BLaER1 treated with 17β-estradiol and CSF1 and Interleukin-3, amounts not matched to agents 10 nM and 100 nM (cell line): Measurements from ENCODE around the gene ARSG.
"Not testable (repeated sequence)": the region's sequence is repeated elsewhere in the genome, so short reads cannot be mapped to it uniquely, and the experiment has no call there.

ENCODE experiments used
- H3K27ac ChIP-seq, 11 experiments: shearing (Covaris generic); formaldehyde crosslinking; 2 replicates each; pipeline ENCODE4 v1.8.1; 2022
- H3K27me3 ChIP-seq, 11 experiments: shearing (Covaris generic); formaldehyde crosslinking; 2 replicates each; pipeline ENCODE4 v1.8.1; 2022
- H3K36me3 ChIP-seq, 11 experiments: shearing (Covaris generic); formaldehyde crosslinking; 2 replicates each; pipeline ENCODE4 v1.8.1; 2022
- H3K4me1 ChIP-seq, 10 experiments: shearing (Covaris generic); formaldehyde crosslinking; 2 replicates each; pipeline ENCODE4 v1.8.1; 2022
- H3K4me2 ChIP-seq, 11 experiments: shearing (Covaris generic); formaldehyde crosslinking; 2 replicates each; pipeline ENCODE4 v1.8.1; 2022
- H3K4me3 ChIP-seq, 10 experiments: shearing (Covaris generic); formaldehyde crosslinking; 2 replicates each; pipeline ENCODE4 v1.8.1; 2022
- H3K9ac ChIP-seq, 11 experiments: shearing (Covaris generic); formaldehyde crosslinking; 2 replicates each; pipeline ENCODE4 v1.8.1; 2022
- H3K9me3 ChIP-seq, 11 experiments: shearing (Covaris generic); formaldehyde crosslinking; replicated peaks in 1 of 11; 2 replicates each; pipeline ENCODE4 v1.8.1; 2022
- H4K20me1 ChIP-seq, 11 experiments: shearing (Covaris generic); formaldehyde crosslinking; 2 replicates each; pipeline ENCODE4 v1.8.1; 2022
- Cebpa-rat ChIP-seq, 11 experiments: shearing (Covaris generic); IDR thresholded peaks; 2 replicates each; pipeline ENCODE4 v1.8.1; 2022

Gene ARSG

DNA sequence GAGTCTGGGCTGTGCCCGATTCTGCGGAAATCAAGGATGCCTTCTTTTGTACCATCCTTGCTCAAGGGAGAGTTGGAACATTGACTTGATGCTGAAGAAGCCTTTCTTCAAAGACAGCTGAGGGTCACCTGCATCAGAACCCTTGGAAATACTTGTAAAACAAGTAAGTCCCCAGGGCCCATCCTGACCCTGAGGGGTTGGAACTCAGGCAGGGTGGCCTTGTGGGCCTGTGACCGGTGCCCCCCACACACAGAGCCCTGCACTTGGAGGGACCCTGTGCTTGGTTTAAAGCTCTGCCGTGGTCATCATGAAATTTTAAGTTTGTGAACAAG, 109.1 kb downstream of the ARSG start:
- no peaks in the 10 kb centered on the region for H4K20me1 ChIP-seq
- peak overlapping the region in 10 of 11 experiments; percentile 5 to 82 (median 49); a peak in 13 of 22 replicates for H3K9ac ChIP-seq
- H3K4me2 ChIP-seq, result peak overlapping the region; percentile 63 to 95 (median 83)
- no peak for TF ChIP-seq Cebpa-rat (IDR thresholded peaks at IDR 0.05)
- H3K9me3 ChIP-seq, result peaks cover 7 to 24% (median 15%) of the 10 kb centered on the region in 11 experiments
- no peak overlapping the region for H3K4me3 ChIP-seq
- H3K36me3 ChIP-seq, result peaks cover 0 to 1% (median under 1%) of the 10 kb centered on the region in 11 experiments; a peak in 1 of 22 replicates
- peaks cover 26 to 61% (median 54%) of the 10 kb centered on the region in 10 experiments for H3K4me1 ChIP-seq
- H3K27me3 ChIP-seq, result no peaks in the 10 kb centered on the region
- peak overlapping the region in 7 of 11 experiments; percentile 29 to 93 (median 81); a peak in 13 of 22 replicates for H3K27ac ChIP-seq

- Histone ChIP-seq H4K20me1 (no peaks in the 10 kb centered on the region), H3K36me3 (no peaks in the 10 kb centered on the region), H3K27me3 (no peaks in the 10 kb centered on the region), H3K9me3 (peaks cover 8 to 24% (median 19%) of the 10 kb centered on the region in 11 experiments; a peak in 17 of 22 replicates), H3K4me2 (peak overlapping the region in 8 of 11 experiments; percentile 63 to 91 (median 84); a peak in 10 of 22 replicates), H3K27ac (peak overlapping the region in 4 of 11 experiments; percentile 81 to 93 (median 86); a peak in 5 of 22 replicates), H3K4me1 (peaks cover 26 to 58% (median 52%) of the 10 kb centered on the region in 10 experiments), H3K9ac (0 out of 22 replicates have a peak overlapping the region, but pooled peaks of 2 of the 11 experiments have one; percentile 75 to 82), H3K4me3 (no peak overlapping the region)
- TF ChIP-seq Cebpa-rat (IDR thresholded peaks at IDR 0.05), result no peak
Observed at GRCh38 chr17:68401288-68401687, 110.0 kb downstream of the ARSG start.

- no peaks in the 10 kb centered on the region for H3K27me3 ChIP-seq
- peaks cover 29 to 39% (median 34%) of the 10 kb centered on the region in 10 experiments for H3K4me1 ChIP-seq
- 0 out of 22 replicates have a peak overlapping the region, but pooled peaks of 1 of the 11 experiments have one; percentile 22 for H3K9ac ChIP-seq
- H3K4me3 ChIP-seq, result no peak overlapping the region
- no peaks in the 10 kb centered on the region for H4K20me1 ChIP-seq
- no peak overlapping the region; a peak in 2 of 22 replicates for H3K27ac ChIP-seq
- TF ChIP-seq Cebpa-rat (IDR thresholded peaks at IDR 0.05), result no peak
- peaks cover 19 to 38% (median 29%) of the 10 kb centered on the region in 11 experiments; a peak in 18 of 22 replicates for H3K9me3 ChIP-seq
- H3K4me2 ChIP-seq, result peak overlapping the region in 4 of 11 experiments; percentile 22 to 40 (median 30); a peak in 6 of 22 replicates
- no peaks in the 10 kb centered on the region for H3K36me3 ChIP-seq
Observed at GRCh38 chr17:68403122-68403521, 111.8 kb downstream of the ARSG start.

- H3K4me3 ChIP-seq, H3K9ac ChIP-seq, H3K4me2 ChIP-seq, H3K27me3 ChIP-seq, H4K20me1 ChIP-seq, H3K36me3 ChIP-seq, H3K27ac ChIP-seq: not testable (repeated sequence)
- Histone ChIP-seq H3K9me3 (peaks cover 19 to 38% (median 29%) of the 10 kb centered on the region in 11 experiments; a peak in 18 of 22 replicates), H3K4me1 (peaks cover 22 to 32% (median 26%) of the 10 kb centered on the region in 10 experiments)
Observed at GRCh38 chr17:68403837-68404236, 112.5 kb downstream of the ARSG start.

- H3K4me3 ChIP-seq, H4K20me1 ChIP-seq: not testable (repeated sequence)
Observed at GRCh38 chr17:68407656-68408055, 116.4 kb downstream of the ARSG start.

GRCh38 chr17:68413597-68414560, 122.6 kb downstream of the ARSG start:
- not testable (repeated sequence) for H3K4me1 ChIP-seq, H3K27me3 ChIP-seq, H4K20me1 ChIP-seq
- Histone ChIP-seq H3K4me3 (peak overlapping the region; percentile 40 to 63 (median 52)), H3K36me3 (peaks cover 0 to 18% (median 3%) of the 10 kb centered on the region in 11 experiments; a peak in 3 of 22 replicates), H3K4me2 (peak overlapping the region; percentile 35 to 66 (median 56)), H3K9me3 (peaks cover 17 to 42% (median 22%) of the 10 kb centered on the region in 11 experiments; a peak in 21 of 22 replicates), H3K9ac (peak overlapping the region in 9 of 11 experiments; percentile 27 to 62 (median 53); a peak in 11 of 22 replicates), H3K27ac (peak overlapping the region in 6 of 11 experiments; percentile 30 to 57 (median 44); a peak in 7 of 22 replicates)

More at GRCh38 chr17:68407656-68408055, 116.4 kb downstream of the ARSG start:
- H3K36me3 ChIP-seq, H3K4me1 ChIP-seq, H3K9ac ChIP-seq, H3K27me3 ChIP-seq, H3K27ac ChIP-seq: not testable (repeated sequence)
- Histone ChIP-seq H3K9me3 (peaks cover 19 to 38% (median 29%) of the 10 kb centered on the region in 11 experiments; a peak in 18 of 22 replicates), H3K4me2 (0 out of 22 replicates have a peak overlapping the region, but pooled peaks of 1 of the 11 experiments have one; percentile 18)

GRCh38 chr17:68414901-68415300, 123.6 kb downstream of the ARSG start:
- H3K4me1 ChIP-seq, H3K4me2 ChIP-seq, H3K4me3 ChIP-seq, H4K20me1 ChIP-seq, H3K27ac ChIP-seq, H3K9ac ChIP-seq, H3K27me3 ChIP-seq: not testable (repeated sequence)
- peaks cover 17 to 42% (median 22%) of the 10 kb centered on the region in 11 experiments; a peak in 21 of 22 replicates for H3K9me3 ChIP-seq
- peaks cover 0 to 28% (median 5%) of the 10 kb centered on the region in 11 experiments; a peak in 12 of 22 replicates for H3K36me3 ChIP-seq

DNA sequence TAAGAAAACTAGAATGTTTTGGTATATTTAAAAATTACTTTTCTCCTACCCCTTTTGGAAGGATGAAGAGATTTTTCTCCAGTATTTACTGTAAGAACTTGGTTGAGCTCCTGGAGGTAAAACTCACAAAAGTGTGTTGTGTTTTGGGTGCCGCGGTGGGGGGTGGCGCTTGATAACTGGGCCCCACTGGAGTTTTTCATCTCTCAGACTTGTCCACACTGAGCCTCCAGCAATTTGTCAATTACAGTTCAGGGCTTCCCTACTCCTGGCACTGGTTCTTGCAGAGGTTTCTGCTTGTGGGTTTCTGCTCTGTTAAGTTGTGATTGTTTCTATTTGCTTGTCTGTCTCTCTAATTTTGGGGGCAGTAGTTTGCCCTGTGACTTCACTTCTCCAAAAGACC, 126.0 kb downstream of the ARSG start:
- H3K4me3 ChIP-seq, result no peak overlapping the region
- no peaks in the 10 kb centered on the region for H4K20me1 ChIP-seq
- H3K27me3 ChIP-seq, result no peaks in the 10 kb centered on the region
- TF ChIP-seq Cebpa-rat (IDR thresholded peaks at IDR 0.05), result no peak
- H3K36me3 ChIP-seq, result peaks cover 0 to 50% (median 16%) of the 10 kb centered on the region in 11 experiments; a peak in 12 of 22 replicates
- no peak overlapping the region for H3K27ac ChIP-seq
- no peaks in the 10 kb centered on the region for H3K4me1 ChIP-seq
- H3K4me2 ChIP-seq, result no peak overlapping the region
- peaks cover 17 to 42% (median 22%) of the 10 kb centered on the region in 11 experiments; a peak in 21 of 22 replicates for H3K9me3 ChIP-seq
- H3K9ac ChIP-seq, result no peak overlapping the region

DNA sequence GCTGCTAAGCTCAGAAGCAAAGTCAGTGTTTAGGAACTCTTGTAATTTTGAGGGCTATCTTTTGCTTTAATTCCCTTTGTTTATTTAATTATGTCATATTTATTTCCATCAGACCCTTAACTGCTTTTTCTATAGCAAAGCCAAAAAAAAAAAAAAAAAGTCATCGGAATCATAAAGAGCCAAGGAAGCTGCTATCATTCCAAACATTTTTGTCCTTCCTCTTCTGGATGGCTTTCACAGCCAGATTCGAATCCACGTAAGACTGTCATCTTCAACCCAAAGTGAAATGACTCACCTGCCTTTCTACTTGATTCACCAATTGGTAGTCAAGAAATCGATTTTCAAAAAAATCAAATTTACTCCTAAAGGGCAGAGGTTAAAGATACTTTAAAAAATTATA, 127.6 kb downstream of the ARSG start:
- no peak overlapping the region for H3K4me2 ChIP-seq
- no peaks in the 10 kb centered on the region for H3K27me3 ChIP-seq
- no peak overlapping the region for H3K9ac ChIP-seq
- H3K4me1 ChIP-seq, result 0 out of 20 replicates have a peak, but pooled peaks cover 0 to 4% (median 0%) of the 10 kb centered on the region in 10 experiments
- peaks cover 0 to 7% (median 0%) of the 10 kb centered on the region in 11 experiments; a peak in 2 of 22 replicates for H4K20me1 ChIP-seq
- TF ChIP-seq Cebpa-rat (IDR thresholded peaks at IDR 0.05), result no peak
- H3K36me3 ChIP-seq, result peaks cover 0 to 62% (median 16%) of the 10 kb centered on the region in 11 experiments; a peak in 12 of 22 replicates
- peaks cover 17 to 42% (median 22%) of the 10 kb centered on the region in 11 experiments; a peak in 21 of 22 replicates for H3K9me3 ChIP-seq
- no peak overlapping the region for H3K4me3 ChIP-seq
- no peak overlapping the region for H3K27ac ChIP-seq
